K562 (cell line): ENCODE measurements around the gene GCNT2. TPM values are rescaled to one million over a fixed set of nuclear protein-coding genes. Genes with fewer than 3 reads are reported as not detected.
A peak's percentile ranks its signal among the peaks of the same experiment; 100 is the strongest.

Experiments
- BACH1 ChIP-seq: fragments of 200-800 bp; sonication (Bioruptor generic); IDR thresholded peaks from 2 replicates; pipeline ENCODE4 v1.6.1; 2016; ENCODE audit warnings: missing genetic modification characterization, missing compliant biosample characterization
- CBX5 ChIP-seq: IDR thresholded peaks from 2 replicates; pipeline ENCODE4 v1.6.1; 2014; ENCODE audit warnings: low read depth, borderline replicate concordance
- CCNT2 ChIP-seq: IDR thresholded peaks from 2 replicates; pipeline ENCODE4 v1.6.1; 2011; ENCODE audit warnings: borderline replicate concordance, low read depth, mild to moderate bottlenecking, moderate library complexity, mixed read lengths, low read length; ENCODE audit not compliant: insufficient read length; ENCODE audit errors: extremely low read depth
- RNF2 ChIP-seq: sonication (generic); IDR thresholded peaks from 2 replicates; pipeline ENCODE4 v1.6.1; 2016
- SMAD3 ChIP-seq: fragments of 450-650 bp; formaldehyde crosslinking; conservative IDR thresholded peaks from 2 replicates; pipeline ENCODE4 v1.4.0; 2020; ENCODE audit warnings: mild to moderate bottlenecking
- SREBF2 ChIP-seq: sonication (generic); formaldehyde crosslinking; IDR thresholded peaks from 2 replicates; pipeline ENCODE4 v1.4.0; 2020; ENCODE audit warnings: mild to moderate bottlenecking, missing genetic modification reagents
- XRCC3 ChIP-seq: fragments of 450-650 bp; IDR thresholded peaks from 2 replicates; pipeline ENCODE4 v1.6.1; 2017; ENCODE audit warnings: mild to moderate bottlenecking, moderate library complexity
- ZFP1 ChIP-seq: fragments of 450-650 bp; formaldehyde crosslinking; IDR thresholded peaks from 2 replicates; pipeline ENCODE4 v1.4.0; 2020; ENCODE audit warnings: mild to moderate bottlenecking, mixed read lengths
- ZNF184 ChIP-seq: sonication (generic); formaldehyde crosslinking; IDR thresholded peaks from 2 replicates; pipeline ENCODE4 v1.5.0; 2020; ENCODE audit warnings: missing genetic modification reagents
- ZNF407 ChIP-seq: fragments of 450-650 bp; IDR thresholded peaks from 2 replicates; pipeline ENCODE4 v1.6.1; 2016; ENCODE audit warnings: low read depth
- polyA plus RNA-seq, 8 experiments: library from polyadenylated mRNA; depleted of rRNA in 4 of 8; stranded (reverse) in 5 of 8; unstranded in 3 of 8; fragments of >200 nt; fragmentation: Nextera tagmentation in 2 of 8; fragmentation: Illumina TruSeq in 1 of 8; extraction: Ambion mirVana in 2 of 8; extraction: Trizol in 1 of 8; gene quantifications; 2 replicates each; pipeline versions ENCODE4 v1.2.1 to v1.2.3, GENCODE V29; 2011 to 2014; ENCODE audit warnings: inconsistent platforms in 1 of 8, missing spikeins in 1 of 8
- total RNA-seq, 7 experiments: library from RNA; depleted of rRNA in 6 of 7; stranded (reverse); fragments of >200 nt in 6 of 7; fragmentation: Illumina TruSeq in 2 of 7; extraction: Trizol in 2 of 7; gene quantifications; 2 replicates each; pipeline versions ENCODE4 v1.2.1 to v1.2.3, GENCODE V29; 2011 to 2021; ENCODE audit warnings: low replicate concordance in 1 of 7
- TF ChIP-seq, protein P1 (sequence below), 2 experiments: fragments of 450-650 bp in 1 of 2; sonication (generic) in 1 of 2; formaldehyde crosslinking; conservative IDR thresholded peaks; 2 replicates each; pipeline versions ENCODE4 v1.4.0 to v1.8.1; 2020 to 2022; ENCODE audit warnings: mild to moderate bottlenecking in 1 of 2, missing genetic modification reagents in 1 of 2
- TF ChIP-seq, protein P2 (sequence below), 2 experiments: IDR thresholded peaks; 2 replicates each; pipeline ENCODE4 v1.6.1; 2012; ENCODE audit warnings: improper control_type of control experiment in 2 of 2, low read depth in 2 of 2, low read length in 2 of 2, borderline replicate concordance in 1 of 2
- TF ChIP-seq, protein P3 (sequence below): fragments of 250-450 bp; sonication (Bioruptor Pico); IDR thresholded peaks from 2 replicates; pipeline ENCODE4 v1.4.0; 2020

The GCNT2 gene
- total and polyA plus RNA-seq, 9 of the 15 experiments (the other 6 are each of a cell fraction or from before 2014, with no cell fraction given): 0.78 to 2.6 (median 1.6) TPM

- TF ChIP-seq CCNT2 (no peak), SMAD3 (CRISPR knock-in tag) (0 out of 2 replicates have a peak, but pooled peaks have one; percentile 79), ZNF184 (CRISPR knock-in tag) (no peak), CBX5 (0 out of 2 replicates have a peak, but pooled peaks have one; percentile 45), RNF2 (0 out of 2 replicates have a peak, but pooled peaks have one; percentile 48), XRCC3 (no peak), BACH1 (tag) (peak; percentile 98), SREBF2 (CRISPR knock-in tag) (no peak), ZNF407 (no peak), ZFP1 (CRISPR knock-in tag) (no peak)
- TF ChIP-seq, protein P1, sequence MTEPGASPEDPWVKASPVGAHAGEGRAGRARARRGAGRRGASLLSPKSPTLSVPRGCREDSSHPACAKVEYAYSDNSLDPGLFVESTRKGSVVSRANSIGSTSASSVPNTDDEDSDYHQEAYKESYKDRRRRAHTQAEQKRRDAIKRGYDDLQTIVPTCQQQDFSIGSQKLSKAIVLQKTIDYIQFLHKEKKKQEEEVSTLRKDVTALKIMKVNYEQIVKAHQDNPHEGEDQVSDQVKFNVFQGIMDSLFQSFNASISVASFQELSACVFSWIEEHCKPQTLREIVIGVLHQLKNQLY (CRISPR knock-in tag; conservative IDR thresholded peaks at IDR 0.05): no peak
- TF ChIP-seq, protein P2, sequence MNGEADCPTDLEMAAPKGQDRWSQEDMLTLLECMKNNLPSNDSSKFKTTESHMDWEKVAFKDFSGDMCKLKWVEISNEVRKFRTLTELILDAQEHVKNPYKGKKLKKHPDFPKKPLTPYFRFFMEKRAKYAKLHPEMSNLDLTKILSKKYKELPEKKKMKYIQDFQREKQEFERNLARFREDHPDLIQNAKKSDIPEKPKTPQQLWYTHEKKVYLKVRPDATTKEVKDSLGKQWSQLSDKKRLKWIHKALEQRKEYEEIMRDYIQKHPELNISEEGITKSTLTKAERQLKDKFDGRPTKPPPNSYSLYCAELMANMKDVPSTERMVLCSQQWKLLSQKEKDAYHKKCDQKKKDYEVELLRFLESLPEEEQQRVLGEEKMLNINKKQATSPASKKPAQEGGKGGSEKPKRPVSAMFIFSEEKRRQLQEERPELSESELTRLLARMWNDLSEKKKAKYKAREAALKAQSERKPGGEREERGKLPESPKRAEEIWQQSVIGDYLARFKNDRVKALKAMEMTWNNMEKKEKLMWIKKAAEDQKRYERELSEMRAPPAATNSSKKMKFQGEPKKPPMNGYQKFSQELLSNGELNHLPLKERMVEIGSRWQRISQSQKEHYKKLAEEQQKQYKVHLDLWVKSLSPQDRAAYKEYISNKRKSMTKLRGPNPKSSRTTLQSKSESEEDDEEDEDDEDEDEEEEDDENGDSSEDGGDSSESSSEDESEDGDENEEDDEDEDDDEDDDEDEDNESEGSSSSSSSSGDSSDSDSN (IDR thresholded peaks at IDR 0.05; ENCODE audit: borderline replicate concordance in 1 of 2, low read depth in 2 of 2, low read length in 2 of 2): 0 out of 4 replicates have a peak, but pooled peaks of 1 of the 2 experiments have one; percentile 39
- TF ChIP-seq, protein P3, sequence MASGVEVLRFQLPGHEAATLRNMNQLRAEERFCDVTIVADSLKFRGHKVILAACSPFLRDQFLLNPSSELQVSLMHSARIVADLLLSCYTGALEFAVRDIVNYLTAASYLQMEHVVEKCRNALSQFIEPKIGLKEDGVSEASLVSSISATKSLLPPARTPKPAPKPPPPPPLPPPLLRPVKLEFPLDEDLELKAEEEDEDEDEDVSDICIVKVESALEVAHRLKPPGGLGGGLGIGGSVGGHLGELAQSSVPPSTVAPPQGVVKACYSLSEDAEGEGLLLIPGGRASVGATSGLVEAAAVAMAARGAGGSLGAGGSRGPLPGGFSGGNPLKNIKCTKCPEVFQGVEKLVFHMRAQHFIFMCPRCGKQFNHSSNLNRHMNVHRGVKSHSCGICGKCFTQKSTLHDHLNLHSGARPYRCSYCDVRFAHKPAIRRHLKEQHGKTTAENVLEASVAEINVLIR (CRISPR knock-in tag): no peak
Observed at GRCh38 chr6:10518557-10519407, 2.4 kb upstream of the GCNT2 start (continued).
